ENCODE measurements around the gene ZDHHC17.

GRCh38 chr12:76778364-76778763 is 14.4 kb downstream of the ZDHHC17 start:
- TF ChIP-seq EZH2 (IDR thresholded peaks at IDR 0.05) (no peak), POLR2AphosphoS5 (IDR thresholded peaks at IDR 0.05; ENCODE audit: borderline replicate concordance, low read depth, low read length) (no peak), FOXP2 (optimal IDR thresholded peaks at IDR 0.05; ENCODE audit: control extremely low read depth, extremely low read length, insufficient read depth) (no peak)
